ENCODE measurements around the gene PHF1. TPM values are rescaled to one million over a fixed set of nuclear protein-coding genes. Genes with fewer than 3 reads are reported as not detected.
"Not testable (repeated sequence)": the region's sequence is repeated elsewhere in the genome, so short reads cannot be mapped to it uniquely, and the experiment has no call there.

Gene PHF1
- total and polyA plus RNA-seq, 4 donors: 7.2 to 13.5 (median 11.5) TPM

- H3K27ac ChIP-seq (ENCODE audit: low read depth in 1 of 2, low read length in 2 of 2): no peak overlapping the region
- H3K4me3 ChIP-seq (ENCODE audit: low read depth in 1 of 3, low read length in 3 of 3): no peak overlapping the region
- WGBS: 92% methylated on average over 8 of the region's 8 CpGs
- no peaks in the 10 kb centered on the region for H3K27me3 ChIP-seq (ENCODE audit: control insufficient read depth in 4 of 4, insufficient read depth in 4 of 4, low read length in 3 of 4)
- TF ChIP-seq GABPA (IDR thresholded peaks at IDR 0.05 in 1 of 2, conservative IDR thresholded peaks at IDR 0.05 in 1 of 2): no peak
- no peak for TF ChIP-seq FOXA2 (IDR thresholded peaks at IDR 0.05)
- TF ChIP-seq SP1 (IDR thresholded peaks at IDR 0.05): no peak
- TF ChIP-seq TAF1 (conservative IDR thresholded peaks at IDR 0.05): no peak
- TF ChIP-seq EGR1 (IDR thresholded peaks at IDR 0.05; ENCODE audit: low read depth in 2 of 2): no peak
- TF ChIP-seq YY1 (IDR thresholded peaks at IDR 0.05): no peak
- no peak for TF ChIP-seq RAD21 (IDR thresholded peaks at IDR 0.05)
- no peak for TF ChIP-seq REST (IDR thresholded peaks at IDR 0.05)
- no peak for TF ChIP-seq FOXA1 (IDR thresholded peaks at IDR 0.05)
- no peak for TF ChIP-seq RXRA (IDR thresholded peaks at IDR 0.05)
- TF ChIP-seq ZBTB33 (IDR thresholded peaks at IDR 0.05): no peak
- TF ChIP-seq HNF4A (conservative IDR thresholded peaks at IDR 0.05): no peak
- TF ChIP-seq JUND (IDR thresholded peaks at IDR 0.05): no peak
- H3K36me3 ChIP-seq (ENCODE audit: control insufficient read depth in 4 of 4, insufficient read depth in 3 of 4, low read depth in 1 of 4, low read length in 3 of 4): no peaks in the 10 kb centered on the region
- no peaks in the 10 kb centered on the region for H3K9me3 ChIP-seq (ENCODE audit: control insufficient read depth in 4 of 4, low read length in 3 of 4)
- no peaks in the 10 kb centered on the region for H3K4me1 ChIP-seq (ENCODE audit: control insufficient read depth in 4 of 4, insufficient read depth in 4 of 4, low read length in 3 of 4)
- DNase-seq (ENCODE audit: low spot score): no peak
- H3K9ac ChIP-seq (ENCODE audit: low read depth in 1 of 2, low read length in 2 of 2): no peak overlapping the region
Measured at GRCh38 chr6:33367009-33367714, 43.7 kb upstream of the PHF1 start.

- not testable (repeated sequence) for H3K4me3 ChIP-seq (ENCODE audit: low read depth in 1 of 3, low read length in 3 of 3); H3K9me3 ChIP-seq (ENCODE audit: control insufficient read depth in 4 of 4, low read length in 3 of 4); H3K36me3 ChIP-seq (ENCODE audit: control insufficient read depth in 4 of 4, insufficient read depth in 3 of 4, low read depth in 1 of 4, low read length in 3 of 4); H3K27me3 ChIP-seq (ENCODE audit: control insufficient read depth in 4 of 4, insufficient read depth in 4 of 4, low read length in 3 of 4); H3K27ac ChIP-seq (ENCODE audit: low read depth in 1 of 2, low read length in 2 of 2); DNase-seq (ENCODE audit: low spot score); H3K9ac ChIP-seq (ENCODE audit: low read depth in 1 of 2, low read length in 2 of 2); H3K4me1 ChIP-seq (ENCODE audit: control insufficient read depth in 4 of 4, insufficient read depth in 4 of 4, low read length in 3 of 4)
- 93% methylated on average over 5 of the region's 5 CpGs for WGBS
Measured at GRCh38 chr6:33367715-33368025, 43.1 kb upstream of the PHF1 start.

- not testable (repeated sequence) for H3K4me3 ChIP-seq (ENCODE audit: low read depth in 1 of 3, low read length in 3 of 3); H3K9me3 ChIP-seq (ENCODE audit: control insufficient read depth in 4 of 4, low read length in 3 of 4); H3K27ac ChIP-seq (ENCODE audit: low read depth in 1 of 2, low read length in 2 of 2); DNase-seq (ENCODE audit: low spot score); H3K9ac ChIP-seq (ENCODE audit: low read depth in 1 of 2, low read length in 2 of 2); H3K36me3 ChIP-seq (ENCODE audit: control insufficient read depth in 4 of 4, insufficient read depth in 3 of 4, low read depth in 1 of 4, low read length in 3 of 4); H3K27me3 ChIP-seq (ENCODE audit: control insufficient read depth in 4 of 4, insufficient read depth in 4 of 4, low read length in 3 of 4)
- H3K4me1 ChIP-seq (ENCODE audit: control insufficient read depth in 4 of 4, insufficient read depth in 4 of 4, low read length in 3 of 4): peaks cover 2 to 12% (median 8%) of the 10 kb centered on the region in 4 donors
- WGBS: 95% methylated on average over 8 of the region's 8 CpGs
Measured at GRCh38 chr6:33371901-33372300, 38.9 kb upstream of the PHF1 start.

All from liver (tissue), 9 donors.